GM12878 (cell line): ENCODE data around the gene MSI2.

Experiments used
- CTCF ChIP-seq, 3 experiments: IDR thresholded peaks in 2 of 3; conservative IDR thresholded peaks in 1 of 3; 2 replicates each; pipeline ENCODE4 v1.5.1; 2011; ENCODE audit warnings: low read depth in 3 of 3, low read length in 3 of 3, mild to moderate bottlenecking in 3 of 3, control low read depth in 2 of 3, moderate library complexity in 2 of 3, inconsistent platforms in 1 of 3, mixed read lengths in 1 of 3; ENCODE audit not compliant: control insufficient read depth in 2 of 3, insufficient read depth in 1 of 3; ENCODE audit errors: extremely low read depth in 1 of 3
- ELK1 ChIP-seq: IDR thresholded peaks from 2 replicates; pipeline ENCODE4 v1.6.1; 2012; ENCODE audit warnings: low read depth, low read length, improper control_type of control experiment
- GABPA ChIP-seq: IDR thresholded peaks from 2 replicates; pipeline ENCODE4 v1.6.1; 2014; ENCODE audit warnings: antibody characterized with exemption, low read depth, mild to moderate bottlenecking, inconsistent platforms
- TF ChIP-seq, protein P1 (sequence below): IDR thresholded peaks from 2 replicates; pipeline ENCODE4 v1.6.1; 2011; ENCODE audit warnings: mild to moderate bottlenecking, low read depth, low read length, moderate library complexity; ENCODE audit not compliant: insufficient replicate concordance

DNA sequence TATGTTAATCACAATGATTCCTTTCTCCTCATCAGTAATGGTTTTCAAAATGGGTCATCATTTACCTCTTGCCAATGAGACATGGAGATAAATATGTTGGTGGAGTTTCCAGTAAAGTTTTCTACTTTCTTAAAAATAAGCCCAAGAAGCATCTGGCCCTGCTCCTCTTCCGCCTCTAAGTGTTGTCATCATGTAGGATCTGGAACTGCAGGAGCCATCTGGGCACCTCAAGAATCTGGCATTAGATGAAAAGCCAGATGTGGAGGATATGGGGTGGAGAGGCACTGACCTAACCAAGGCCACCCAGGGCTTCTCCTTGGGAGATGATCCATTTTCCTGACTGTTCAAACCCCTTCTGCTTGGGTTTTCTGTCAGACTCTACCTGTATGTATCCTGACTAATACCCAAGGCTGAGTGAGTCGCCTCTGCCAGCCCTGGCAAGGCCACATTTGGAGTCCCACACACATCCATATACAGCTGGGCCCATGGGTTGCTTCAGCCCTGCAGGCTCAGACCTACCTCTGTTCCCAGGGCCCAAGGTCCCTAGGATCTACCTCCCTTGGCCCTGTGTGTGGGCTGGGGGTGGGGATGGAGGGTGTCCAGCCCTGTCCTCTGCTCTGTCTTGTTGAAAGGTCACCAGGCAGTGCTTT, 464.2 kb downstream of the MSI2 start:
- TF ChIP-seq CTCF (IDR thresholded peaks at IDR 0.05 in 2 of 3, conservative IDR thresholded peaks at IDR 0.05 in 1 of 3; ENCODE audit: control insufficient read depth in 2 of 3, extremely low read depth in 1 of 3, insufficient read depth in 1 of 3, low read depth in 3 of 3, low read length in 3 of 3) = no peak
- no peak for TF ChIP-seq ELK1
- TF ChIP-seq, protein P1, sequence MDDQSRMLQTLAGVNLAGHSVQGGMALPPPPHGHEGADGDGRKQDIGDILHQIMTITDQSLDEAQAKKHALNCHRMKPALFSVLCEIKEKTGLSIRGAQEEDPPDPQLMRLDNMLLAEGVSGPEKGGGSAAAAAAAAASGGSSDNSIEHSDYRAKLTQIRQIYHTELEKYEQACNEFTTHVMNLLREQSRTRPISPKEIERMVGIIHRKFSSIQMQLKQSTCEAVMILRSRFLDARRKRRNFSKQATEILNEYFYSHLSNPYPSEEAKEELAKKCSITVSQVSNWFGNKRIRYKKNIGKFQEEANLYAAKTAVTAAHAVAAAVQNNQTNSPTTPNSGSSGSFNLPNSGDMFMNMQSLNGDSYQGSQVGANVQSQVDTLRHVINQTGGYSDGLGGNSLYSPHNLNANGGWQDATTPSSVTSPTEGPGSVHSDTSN = no peak
- no peak for TF ChIP-seq GABPA
